GM21737 (cell line): ENCODE data around the gene MTPN.

ENCODE experiments used
- ATAC-seq: cut with Tn5 transposase; IDR thresholded peaks from one replicate; pipeline ENCODE4 v1.9.1; 2021; ENCODE audit warnings: mild to moderate bottlenecking, moderate library complexity; ENCODE audit not compliant: unreplicated experiment

Gene MTPN, protein sequence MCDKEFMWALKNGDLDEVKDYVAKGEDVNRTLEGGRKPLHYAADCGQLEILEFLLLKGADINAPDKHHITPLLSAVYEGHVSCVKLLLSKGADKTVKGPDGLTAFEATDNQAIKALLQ

DNA sequence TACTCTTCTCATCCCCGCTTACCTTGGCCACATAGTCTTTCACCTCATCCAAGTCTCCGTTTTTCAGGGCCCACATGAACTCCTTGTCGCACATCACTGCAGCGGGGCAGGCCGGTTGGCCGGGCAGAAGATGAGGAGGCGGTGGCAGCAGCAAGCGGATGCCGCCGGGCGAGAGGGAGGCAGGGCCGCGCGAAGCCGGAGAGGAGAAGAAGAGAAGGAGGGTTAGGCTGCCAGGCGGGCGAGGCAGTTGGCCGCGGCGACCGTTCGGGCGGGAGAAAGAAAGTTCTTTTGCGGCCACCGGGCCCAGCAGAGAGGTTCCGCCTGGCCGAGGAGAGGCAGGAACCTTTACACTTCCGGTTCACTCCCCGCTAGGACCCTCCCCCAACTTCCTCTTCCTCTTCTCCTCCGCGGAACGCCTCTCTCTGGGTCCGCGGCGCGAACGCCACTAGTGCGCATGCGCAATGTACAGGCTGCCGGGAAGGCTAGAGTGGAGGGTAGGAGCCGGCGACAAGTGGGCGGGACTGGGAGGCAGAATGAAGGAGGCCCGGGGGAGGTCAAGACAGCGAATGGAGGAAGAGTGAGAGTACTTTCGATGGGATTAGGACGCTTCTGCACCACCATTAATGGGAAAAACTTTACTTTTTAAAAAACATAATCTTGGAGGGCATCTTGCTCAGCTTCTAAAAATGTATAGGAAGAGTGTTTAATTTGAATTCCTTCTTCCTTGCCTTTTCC lies at the start of gene MTPN:
Gene MTPN, minus strand, starts transcription at position 353 of the 735 bp plus-strand sequence. Its CDS starts 259 bp downstream, at position 94.
- peak; percentile 61 for ATAC-seq

DNA sequence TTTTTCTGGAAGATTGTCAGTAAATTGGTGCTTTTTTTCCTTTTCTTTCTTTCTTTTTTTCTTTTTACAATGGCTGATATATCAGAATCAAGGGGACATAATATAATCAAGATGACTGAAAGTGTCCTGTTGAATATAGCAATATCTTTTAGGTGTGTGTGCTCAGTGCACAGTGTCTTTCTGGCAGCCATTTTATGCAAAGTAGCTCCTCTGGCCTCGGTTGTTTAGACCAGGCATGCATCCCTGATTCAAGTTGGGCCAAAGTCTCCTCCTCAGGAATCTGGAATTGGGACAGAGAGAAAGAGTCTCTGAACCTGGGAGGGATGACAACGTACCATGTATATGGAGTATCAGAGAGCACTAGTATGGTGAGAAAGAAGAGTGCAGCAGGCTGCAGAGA lies 49.0 kb upstream of the MTPN start:
- no peak for ATAC-seq

DNA sequence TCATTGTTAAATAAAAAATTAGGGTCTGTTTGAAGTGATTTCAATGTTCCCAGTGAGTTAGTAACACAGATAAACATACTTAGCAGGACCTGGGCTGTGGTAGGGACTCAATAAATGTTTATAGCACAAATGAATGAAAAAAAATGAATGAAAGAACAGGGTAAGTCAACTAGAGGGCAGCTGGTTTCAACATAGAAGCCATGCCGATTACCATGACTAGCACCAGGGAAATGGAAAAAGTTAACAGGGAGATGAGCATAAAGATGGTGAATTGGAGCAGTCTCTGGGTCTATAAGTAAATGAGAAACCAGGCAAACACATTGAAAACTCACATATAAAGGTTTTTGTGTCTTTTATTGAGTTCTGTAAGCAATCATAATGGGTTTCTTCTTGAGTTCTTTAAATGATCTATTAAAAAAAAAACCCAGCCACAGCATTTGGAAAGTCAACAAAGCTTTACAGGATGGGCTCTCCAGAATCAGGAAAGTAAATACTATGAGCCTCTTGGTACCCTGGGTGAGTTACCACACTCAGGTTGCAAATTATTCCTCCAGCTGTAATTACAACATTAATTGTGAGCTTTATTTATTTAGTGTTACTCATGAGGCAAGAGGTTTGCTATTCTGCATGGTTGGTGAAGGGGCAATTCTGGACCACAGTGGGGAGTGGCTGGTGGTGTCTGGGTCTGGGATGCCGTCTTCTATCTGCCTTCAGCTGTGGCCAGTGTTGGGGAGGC lies 46.1 kb upstream of the MTPN start:
- no peak for ATAC-seq

DNA sequence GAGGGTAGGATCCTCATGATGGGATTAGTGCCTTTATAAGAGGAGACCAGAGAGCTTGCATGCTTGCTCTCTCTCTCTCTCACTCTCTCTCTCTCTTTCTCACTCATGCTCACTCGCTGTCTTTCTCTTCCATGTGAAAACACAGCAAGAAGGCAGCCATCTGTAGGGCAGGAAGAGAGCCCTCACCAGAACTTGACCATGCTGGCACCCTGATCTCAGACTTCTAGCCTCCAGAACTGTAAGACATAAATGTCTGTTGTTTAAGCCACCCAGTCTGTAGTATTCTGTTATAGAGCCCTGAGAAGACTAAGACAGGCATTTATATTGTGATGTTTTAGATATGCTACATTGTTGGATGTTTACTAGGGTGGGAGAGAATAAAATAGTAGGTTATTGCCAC lies 43.4 kb upstream of the MTPN start:
- ATAC-seq, result no peak

DNA sequence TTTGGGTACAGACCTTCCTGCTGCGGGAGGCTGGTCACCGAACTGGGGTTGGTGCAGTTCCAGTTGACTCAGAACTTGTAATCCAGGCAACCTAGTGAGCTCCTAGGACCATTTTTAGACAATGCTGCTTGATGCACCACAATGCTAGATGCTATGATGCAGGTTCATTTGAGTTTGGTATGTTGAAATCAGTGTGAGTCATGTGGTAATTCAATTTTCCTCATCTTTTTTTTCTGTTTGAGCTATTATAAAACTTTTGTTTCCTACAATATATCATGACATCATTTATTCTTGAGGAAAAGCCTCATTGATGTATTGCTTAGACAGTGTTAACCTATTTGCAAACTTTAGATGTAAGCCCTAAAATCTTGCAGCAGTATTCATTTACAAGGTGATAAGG lies 40.9 kb upstream of the MTPN start:
- ATAC-seq, result no peak

DNA sequence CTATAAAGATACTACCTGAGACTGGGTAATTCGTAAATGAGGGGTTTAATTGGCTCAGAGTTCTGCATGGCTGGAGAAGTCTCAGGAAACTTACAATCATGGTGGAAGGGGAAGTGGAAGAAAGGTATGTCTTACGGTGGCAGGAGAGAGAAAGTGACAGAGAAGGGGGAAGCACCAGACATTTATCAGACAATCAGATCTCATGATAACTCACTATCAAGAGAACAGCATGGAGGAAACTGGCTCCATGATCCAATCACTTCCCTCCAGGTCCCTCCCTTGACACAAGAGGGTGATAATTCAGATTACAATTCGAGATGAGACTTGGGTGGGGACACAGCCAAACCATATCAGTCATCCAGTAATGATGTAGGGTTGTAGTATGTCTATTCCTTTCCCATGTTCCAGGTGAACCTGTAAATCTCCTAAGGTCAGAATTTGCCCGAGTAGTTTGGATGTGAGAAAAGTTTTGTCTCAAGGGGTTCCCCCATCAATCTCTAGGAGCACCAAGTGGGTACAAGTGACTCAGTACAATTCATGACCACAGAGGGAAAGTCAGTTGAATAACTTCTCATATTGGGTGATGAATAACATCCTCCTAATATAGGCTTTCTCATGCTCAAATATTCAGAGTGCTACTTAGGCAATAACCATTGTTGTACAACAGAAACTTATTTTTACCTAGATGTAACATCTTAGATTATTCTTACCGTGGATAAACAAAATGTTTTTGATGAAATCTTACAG lies 39.7 kb upstream of the MTPN start:
- no peak for ATAC-seq

DNA sequence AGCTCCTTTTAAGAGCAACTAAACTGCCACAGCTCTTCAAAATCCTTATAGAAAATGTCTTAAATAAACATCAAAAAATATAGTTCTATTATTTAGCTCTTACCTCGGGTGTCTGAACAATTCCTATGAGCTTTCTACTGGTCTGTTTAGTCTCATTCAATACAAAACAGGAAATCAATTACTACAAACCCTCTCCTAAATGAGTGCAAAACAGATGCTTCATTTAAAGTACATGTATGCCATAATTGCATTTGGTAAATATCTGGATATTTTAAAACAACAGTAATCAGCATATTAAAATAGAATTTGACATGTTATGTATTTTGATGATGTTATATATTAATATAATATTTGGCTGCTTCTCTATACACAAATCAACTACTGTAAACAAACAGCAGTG lies 38.5 kb upstream of the MTPN start:
- ATAC-seq, result no peak

DNA sequence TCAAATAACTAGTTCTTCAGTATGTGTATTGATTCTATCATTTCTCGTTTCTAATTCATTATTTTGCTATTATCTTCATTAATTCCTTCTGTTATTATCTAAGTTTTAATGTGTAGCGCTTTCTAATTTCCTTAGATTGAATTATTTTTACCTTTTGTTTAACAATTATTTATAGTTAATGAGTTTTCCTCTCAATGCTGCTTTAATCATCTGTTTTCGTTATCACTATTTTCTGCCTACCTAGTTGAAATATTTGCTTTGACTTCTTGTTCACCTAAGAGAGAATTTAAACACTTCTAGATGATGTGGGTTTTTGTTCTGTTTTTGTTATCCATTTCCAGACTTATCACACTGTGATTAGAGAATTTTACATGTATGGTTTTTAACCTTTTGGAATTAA lies 37.5 kb upstream of the MTPN start:
- ATAC-seq, result no peak

DNA sequence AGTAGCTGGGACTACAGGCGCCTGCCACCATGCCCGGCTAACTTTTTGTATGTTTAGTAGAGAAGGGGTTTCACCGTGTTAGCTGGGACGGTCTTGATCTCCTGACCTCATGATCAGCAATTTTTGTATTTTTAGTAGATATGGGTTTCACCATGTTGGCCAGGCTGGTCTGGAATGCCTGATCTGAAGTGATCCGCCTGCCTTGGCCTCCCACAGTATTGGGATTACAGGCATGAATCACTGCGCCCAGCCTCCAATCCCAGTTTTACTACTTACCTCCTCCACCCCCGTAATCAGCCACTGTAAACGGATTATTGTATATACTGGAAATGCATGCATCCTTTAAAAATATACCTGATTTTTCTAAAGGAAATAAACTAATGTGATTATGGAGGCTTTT lies 35.1 kb upstream of the MTPN start:
- ATAC-seq, result no peak

DNA sequence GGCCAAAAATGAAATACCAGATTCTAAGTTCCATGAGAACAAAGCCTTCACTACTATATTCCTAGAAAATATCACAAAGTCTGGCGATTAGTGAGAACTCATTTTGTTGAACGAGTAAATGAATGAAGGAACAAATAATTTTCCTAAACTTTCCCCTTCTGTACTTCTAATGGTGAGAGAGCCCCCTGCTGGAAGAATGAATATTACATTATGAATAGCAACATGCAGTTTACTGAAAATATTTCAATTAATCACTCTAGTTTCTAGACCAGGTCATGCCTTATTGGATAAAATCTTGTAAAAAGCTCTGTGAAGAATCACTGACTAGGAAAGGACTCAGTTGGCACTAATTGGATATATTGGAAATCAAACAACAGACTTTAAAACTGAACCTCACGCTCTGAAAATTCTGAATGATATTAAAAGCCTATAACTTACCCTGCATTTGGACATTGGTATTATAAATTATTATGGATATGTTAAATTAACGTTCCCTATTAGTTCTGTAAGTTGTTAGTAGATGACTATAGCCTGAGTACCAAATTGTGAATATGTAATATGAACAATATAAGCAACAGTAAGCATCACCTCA lies 32.4 kb upstream of the MTPN start:
- no peak for ATAC-seq

DNA sequence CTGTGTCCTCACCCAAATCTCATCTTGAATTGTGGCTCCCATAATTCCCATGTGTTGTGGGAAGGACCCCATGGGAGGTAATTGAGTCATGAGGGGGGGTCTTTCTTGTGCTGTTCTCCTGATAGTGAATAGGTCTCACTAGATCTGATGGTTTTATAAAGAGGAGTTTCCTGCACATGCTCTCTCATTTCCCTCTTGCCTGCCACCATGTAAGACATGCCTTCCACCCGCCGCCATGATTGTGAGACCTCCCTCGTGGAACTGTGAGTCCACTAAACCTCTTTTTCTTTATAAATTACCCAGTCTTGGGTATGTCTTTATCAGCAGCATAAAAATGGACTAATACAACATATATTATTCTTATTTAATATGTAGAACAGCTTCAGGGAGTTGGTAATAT lies 29.0 kb upstream of the MTPN start:
- no peak for ATAC-seq

DNA sequence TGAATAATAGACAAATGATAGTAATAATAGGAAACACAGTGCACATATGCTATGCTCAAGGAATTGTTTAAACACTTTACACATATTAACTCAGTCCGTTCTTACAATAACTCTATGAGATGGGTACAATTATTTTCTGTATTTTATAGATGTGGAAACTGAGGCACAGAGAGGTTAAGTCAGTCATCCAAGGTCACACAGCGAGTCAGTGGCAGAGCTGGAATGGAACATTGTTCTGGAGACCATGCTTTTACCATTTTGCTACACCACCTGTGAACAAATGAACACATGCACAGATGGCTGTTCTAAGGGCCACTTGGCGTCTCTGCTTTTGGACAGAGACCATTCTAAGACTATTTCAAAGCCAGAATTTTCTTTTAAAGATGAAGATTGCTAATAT lies 26.9 kb upstream of the MTPN start:
- ATAC-seq, result no peak

DNA sequence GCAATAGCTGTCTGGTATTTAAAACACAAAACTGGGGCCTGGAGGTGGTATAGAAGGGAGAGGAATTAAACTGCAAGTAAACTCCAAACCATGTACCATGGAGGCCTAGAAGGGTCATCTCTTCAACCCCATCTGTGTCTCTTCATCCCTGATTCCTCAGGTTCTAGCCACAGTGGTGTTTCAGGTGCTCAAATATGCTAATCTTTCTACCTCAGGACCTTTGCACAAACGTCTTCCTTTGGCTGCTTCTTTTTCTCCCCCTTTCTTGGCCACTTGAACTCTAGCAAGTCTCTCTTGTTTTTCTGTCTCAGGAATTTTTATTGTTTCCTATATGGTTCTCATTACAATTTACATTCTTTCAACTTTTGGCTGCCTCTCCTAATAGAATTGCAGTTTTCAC lies 25.6 kb upstream of the MTPN start:
- ATAC-seq, result no peak

DNA sequence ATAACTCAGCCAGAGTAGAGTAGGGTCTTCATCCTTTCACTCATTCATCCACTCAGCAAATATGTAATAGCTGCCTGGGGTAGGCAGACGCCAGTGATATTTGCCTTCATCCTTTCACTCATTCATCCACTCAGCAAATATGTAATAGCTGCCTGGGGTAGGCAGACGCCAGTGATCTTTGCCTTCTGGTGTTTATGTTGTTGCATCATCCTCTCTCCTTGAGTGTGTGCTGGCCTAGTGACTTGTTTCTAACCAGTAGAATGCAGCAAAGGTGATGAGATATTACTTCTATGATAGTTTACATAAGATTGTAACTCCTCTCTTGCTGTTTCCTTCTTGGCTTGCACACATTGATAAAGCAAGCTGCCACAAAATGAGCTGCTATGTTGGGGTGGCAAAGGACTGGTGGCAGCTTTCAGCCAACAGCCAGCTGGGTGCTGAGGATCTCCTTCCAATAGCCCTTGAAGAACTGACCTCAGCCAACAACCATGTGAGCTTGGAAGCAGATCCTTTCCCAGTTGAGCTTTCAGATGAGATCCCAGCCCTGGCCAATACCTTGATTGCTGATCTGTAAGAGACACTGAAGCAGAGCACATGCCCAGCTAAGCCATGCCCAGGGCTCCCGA lies 23.2 kb upstream of the MTPN start:
- no peak for ATAC-seq

DNA sequence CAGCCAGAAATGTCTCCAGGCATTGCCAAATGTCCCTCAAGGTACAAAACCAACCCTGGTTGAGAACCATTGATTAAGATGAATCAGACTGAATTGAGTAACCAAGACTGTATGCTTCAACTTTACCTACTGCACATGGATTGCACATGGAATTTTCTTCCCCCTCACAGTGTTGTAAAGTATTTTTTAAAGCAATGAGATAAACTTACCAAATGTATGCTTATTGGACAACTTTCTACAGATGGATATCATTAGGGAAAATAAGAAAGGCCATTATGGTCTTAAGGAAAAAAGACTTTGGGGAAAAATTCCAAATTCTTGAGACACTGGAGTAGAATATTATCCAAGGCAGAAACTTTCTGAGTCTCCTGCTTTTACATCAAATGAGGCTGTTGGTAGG lies 20.9 kb upstream of the MTPN start:
- ATAC-seq, result no peak

DNA sequence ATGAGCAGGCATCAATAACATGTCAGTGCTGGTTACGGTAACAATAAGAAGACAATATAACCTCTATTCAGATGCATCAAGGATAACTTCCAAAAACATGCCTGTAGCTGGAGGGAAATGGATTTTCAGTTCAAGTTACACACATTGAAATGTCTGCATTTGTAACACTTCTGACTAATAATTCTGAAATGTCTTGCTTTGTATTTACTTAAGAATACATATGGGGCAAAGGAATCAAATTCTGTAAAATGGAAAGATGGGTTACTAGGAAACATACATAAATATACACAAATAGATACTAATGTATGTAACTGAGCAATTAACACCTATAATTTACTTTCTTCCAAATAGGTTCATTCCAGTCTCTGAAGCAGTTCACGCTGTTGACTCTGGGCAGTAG lies 18.6 kb upstream of the MTPN start:
- ATAC-seq, result no peak

DNA sequence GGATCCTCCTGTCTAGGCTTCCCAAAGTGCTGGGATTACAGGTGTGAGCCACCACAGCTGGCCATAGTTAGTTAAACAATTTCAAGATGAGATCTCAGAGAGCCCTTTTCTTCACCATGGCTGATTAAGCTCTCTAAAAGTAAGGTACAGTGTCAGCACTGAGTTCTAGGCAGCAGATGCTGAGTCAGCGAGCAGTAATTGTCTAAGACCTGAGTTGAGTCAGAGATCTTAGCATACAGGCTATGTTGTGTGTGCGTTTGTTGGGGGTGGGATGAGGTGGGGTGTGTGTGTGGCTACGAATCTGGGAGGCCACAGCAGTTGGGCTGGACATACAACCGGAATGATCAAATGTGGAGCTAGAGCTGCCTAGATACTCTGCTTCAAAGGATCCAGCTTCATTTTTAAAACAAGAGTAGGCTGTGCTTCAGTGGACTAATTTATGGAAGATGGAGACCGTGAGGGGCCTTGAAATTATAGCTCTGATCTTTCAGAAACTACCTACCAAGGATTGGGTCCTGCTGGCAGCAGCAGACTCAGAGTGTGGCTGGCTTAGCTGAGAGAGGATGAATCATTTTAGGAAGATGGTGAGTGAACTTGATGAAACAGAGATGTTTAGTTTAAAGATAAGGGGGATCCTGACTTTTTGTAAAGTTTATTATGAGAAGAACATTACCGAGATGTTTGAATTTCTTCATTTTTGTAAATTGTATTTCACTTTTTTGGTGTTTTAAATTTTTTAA lies 17.5 kb upstream of the MTPN start:
- ATAC-seq, result no peak

DNA sequence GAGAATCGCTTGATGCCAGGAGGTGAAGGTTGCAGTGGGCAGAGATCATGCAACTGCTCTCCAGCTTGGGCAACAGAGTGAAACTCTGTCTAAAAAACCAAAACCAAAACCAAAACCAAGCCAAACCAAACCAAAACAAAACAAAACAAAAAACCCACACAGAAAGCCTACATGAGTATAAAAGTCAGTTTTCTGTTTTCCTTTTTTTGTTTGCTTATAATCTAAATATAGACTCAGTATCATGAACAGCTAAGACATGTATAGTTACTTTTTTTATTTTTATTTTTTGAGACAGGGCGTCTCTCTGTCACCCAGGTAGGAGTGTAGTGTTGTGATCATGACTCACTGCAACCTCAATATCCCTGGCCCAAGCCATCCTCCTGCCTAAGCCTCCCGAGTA lies 16.8 kb upstream of the MTPN start:
- no peak for ATAC-seq

DNA sequence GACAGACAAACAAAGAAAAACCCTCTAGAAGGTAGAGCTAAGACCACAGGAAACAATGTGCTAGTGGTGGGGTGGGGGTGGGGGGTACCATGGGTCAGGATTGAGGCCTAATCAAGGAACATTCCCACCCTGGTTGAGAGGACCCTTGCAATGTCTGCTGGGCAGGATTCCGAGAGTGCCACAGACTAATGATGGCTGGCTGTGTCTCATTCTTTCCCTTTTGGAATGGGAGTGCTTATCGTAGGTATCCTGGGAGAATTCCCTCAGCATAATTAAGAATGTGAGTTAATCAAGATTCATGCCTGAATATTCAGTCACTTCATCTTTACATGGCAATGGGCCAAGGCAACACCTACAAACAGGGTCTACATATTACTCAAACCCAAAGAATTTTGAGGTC lies 14.7 kb upstream of the MTPN start:
- no peak for ATAC-seq

DNA sequence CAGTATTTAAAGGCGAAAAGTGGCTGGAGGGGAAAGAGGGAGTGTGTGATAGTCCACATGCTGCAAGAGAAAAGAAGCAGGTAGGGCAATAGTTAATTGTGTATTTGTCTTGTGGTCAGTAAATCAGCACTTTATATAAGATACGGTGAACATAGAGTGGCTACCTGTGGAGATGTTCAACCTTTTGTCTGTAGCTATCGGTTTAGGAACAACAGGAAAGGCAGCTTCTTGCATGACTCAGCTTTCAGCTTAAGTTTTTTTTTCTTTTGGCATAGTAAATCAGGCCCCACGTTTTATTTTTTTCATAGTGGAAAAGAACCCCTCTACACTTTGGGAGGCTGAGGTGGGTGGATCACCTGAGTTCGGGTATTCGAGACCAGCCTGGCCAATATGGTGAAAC lies 14.2 kb upstream of the MTPN start:
- ATAC-seq, result no peak
